HL-60 (cell line): Measurements from ENCODE around the gene SIN3B.

Experiments used
- GABPA ChIP-seq: IDR thresholded peaks from 2 replicates; pipeline ENCODE4 v1.6.1; 2012; ENCODE audit warnings: low read depth
- POLR2AphosphoS5 ChIP-seq: IDR thresholded peaks from 2 replicates; pipeline ENCODE4 v1.6.1; 2012; ENCODE audit warnings: low read depth
- REST ChIP-seq: IDR thresholded peaks from 2 replicates; pipeline ENCODE4 v1.6.1; 2012; ENCODE audit warnings: low read depth; ENCODE audit not compliant: insufficient replicate concordance
- TF ChIP-seq, protein P1 (sequence below): IDR thresholded peaks from one replicate; pipeline ENCODE4 v1.5.1; 2011; ENCODE audit warnings: low read length, control low read depth, inconsistent platforms; ENCODE audit not compliant: insufficient read depth

- TF ChIP-seq, protein P1, sequence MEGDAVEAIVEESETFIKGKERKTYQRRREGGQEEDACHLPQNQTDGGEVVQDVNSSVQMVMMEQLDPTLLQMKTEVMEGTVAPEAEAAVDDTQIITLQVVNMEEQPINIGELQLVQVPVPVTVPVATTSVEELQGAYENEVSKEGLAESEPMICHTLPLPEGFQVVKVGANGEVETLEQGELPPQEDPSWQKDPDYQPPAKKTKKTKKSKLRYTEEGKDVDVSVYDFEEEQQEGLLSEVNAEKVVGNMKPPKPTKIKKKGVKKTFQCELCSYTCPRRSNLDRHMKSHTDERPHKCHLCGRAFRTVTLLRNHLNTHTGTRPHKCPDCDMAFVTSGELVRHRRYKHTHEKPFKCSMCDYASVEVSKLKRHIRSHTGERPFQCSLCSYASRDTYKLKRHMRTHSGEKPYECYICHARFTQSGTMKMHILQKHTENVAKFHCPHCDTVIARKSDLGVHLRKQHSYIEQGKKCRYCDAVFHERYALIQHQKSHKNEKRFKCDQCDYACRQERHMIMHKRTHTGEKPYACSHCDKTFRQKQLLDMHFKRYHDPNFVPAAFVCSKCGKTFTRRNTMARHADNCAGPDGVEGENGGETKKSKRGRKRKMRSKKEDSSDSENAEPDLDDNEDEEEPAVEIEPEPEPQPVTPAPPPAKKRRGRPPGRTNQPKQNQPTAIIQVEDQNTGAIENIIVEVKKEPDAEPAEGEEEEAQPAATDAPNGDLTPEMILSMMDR, result no peak
- TF ChIP-seq GABPA, result no peak
- TF ChIP-seq REST, result no peak
- no peak for TF ChIP-seq POLR2AphosphoS5
Observed at GRCh38 chr19:16794456-16795441, 34.4 kb upstream of the SIN3B start.
